Right ventricle myocardium superior (tissue), 1 donor: Measurements from ENCODE around the gene SESTD1. TPM values are rescaled to one million over a fixed set of nuclear protein-coding genes. Genes with fewer than 3 reads are reported as not detected.
"Not testable (repeated sequence)": the region's sequence is repeated elsewhere in the genome, so short reads cannot be mapped to it uniquely, and the experiment has no call there.

Source experiments
- ATAC-seq: fragments of 200-7000 bp; cut with Tn5 transposase; one replicate; pipeline ENCODE4 v1.9.1; 2020; ENCODE audit warnings: mild to moderate bottlenecking; ENCODE audit not compliant: poor library complexity
- DNase-seq: peaks from one replicate; pipeline ENCODE4 v3.0.0-alpha.2; 2020
- intact Hi-C: fragments of 100-400 bp; cut with DNase I; formaldehyde crosslinking; loops from one replicate; pipeline ENCODE4 v1.11.2; 2022
- total RNA-seq: library from RNA; stranded (reverse); fragmentation: NEBNext Ultra II Directional; extraction: Animal tissue kit (Norgen Biotek cat#: 25700); gene quantifications from one replicate; pipeline ENCODE4 v1.2.1, GENCODE V29; 2021
- donor health status: DM: no; HTN: yes; CAD: no; lungs with severe emphysema.

The SESTD1 gene
- total RNA-seq, 1 donor from 2014 or later: 37.4 TPM

DNA sequence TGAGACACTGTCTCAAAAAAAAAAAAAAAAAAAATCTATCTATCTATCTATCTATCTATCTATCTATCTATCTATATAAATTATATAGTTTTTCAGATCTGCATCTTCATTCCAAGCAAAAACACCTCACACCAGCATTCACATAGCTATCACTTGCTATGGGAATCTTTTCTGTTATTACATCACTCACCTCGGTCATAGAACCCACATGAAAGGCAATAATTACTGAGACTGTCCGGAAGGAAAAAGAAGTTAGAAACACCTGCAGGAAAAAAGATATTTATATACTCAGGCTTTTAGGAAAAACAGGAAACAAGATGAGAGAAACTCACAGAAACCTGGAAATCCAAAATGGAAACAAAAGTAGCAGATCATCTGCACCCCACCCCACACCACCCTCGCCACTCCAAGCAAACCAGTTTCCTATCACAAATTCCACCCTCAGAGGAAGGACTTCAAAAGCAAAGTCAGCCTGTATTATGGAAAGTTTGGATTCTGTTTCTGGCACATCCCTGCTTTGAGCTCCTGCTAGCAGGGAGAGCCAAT lies 192.7 kb downstream of the SESTD1 start:
- DNase-seq: no peak
- intact Hi-C loops: no loop called here
- ATAC-seq: no peak

DNA sequence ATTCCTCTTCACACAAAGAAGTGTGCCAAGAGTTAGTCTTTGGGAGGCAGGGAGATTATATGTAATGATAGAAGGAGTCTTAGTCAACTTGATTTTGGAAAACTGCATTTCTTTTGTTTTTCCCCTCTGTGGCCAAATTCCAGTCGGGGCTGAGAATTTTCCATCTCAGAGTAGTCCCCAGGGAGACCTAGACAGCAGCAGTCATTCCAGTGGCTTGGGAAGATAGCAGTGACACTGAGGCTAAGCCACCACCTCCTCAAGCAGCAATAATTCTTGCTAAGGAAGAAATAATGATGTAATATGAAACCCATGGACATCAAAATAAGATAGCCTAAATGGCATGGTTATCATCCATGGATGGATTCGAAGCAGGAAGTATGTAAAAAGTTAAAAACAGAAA lies 193.7 kb downstream of the SESTD1 start:
- DNase-seq: no peak
- no peak for ATAC-seq
- intact Hi-C loops: no loop called here

DNA sequence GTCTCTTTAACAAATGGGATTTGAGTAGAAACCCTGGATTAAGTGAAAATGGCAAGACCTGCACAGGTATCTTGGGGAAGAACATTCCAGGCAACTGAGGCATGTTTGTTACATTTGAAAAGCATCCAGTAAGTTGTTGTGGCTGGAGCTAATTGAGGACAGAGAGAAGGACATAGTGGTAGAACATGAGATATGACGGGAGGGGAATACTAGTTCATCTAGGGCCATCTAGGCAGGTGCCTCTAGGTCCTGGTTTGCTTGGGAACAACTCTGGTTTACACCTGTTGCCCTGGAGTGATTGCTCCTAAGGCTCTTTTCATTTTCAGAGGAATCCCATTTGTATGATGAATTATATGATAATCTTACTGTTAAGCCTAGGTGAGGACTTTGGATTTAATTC lies 194.9 kb downstream of the SESTD1 start:
- no peak for DNase-seq
- intact Hi-C loops: no loop called here
- ATAC-seq: peak; percentile 43

DNA sequence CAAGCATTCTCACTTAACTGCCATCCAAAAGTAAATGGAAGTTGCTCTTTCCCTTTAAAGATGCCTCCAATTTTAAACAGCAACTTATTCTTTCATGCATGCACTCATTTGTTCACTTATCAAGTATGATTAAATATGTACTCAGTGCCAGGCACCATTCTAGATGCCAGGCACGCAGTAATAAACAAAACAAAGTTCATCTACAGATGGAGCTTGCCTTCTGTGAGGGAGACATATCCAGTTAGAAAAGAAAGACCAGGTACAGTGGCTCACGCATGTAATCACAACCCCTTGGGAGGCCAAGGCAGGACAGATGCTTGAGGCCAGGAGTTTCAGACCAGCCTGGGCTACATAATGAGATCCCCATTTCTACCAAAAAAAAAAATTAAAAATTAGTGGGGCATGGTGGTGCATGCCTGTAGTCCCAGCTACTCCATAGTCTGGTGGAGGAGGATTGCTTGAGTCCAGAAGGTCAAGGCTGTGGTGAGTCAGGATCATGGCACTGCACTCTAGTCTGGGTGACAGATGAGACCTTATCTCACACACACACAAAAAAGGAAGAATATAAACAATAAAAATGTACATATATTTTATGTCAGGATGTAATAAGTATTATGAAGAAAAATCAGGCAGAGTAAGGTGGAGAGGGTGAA lies 195.5 kb downstream of the SESTD1 start:
- ATAC-seq (peak; percentile 85), DNase-seq (no peak)
- intact Hi-C loops: no loop called here

DNA sequence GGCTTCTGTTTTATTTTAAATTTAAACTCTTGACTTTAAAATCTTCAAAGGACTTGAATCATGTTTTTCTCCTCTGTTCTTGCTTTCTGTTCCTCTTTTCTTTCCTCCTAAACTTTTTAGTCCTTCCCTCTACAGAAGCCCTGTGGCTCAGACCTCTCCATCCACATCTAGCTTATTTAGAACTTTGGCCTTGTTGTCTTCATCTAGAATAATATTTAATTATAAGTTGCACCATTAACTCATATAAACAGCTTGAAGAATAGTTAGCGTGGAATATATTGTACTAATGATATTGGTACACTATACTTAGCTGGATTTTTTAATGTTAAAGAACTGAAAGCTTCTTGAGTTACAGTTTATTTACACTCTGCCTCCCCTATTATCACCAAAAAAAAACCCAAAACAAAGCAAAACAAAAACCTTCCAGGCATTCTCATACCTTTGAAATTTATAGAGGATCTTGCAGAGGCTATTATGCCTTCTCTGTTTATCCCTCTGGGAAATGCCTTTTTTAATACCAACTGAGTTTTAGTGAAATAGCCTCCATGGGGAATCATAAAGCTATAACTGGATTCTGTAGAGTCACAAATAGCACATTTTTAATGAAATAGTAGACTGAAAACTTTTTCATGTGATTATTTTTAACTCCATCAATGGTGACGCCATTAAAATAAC lies 205.5 kb downstream of the SESTD1 start:
- ATAC-seq (peak; percentile 36), DNase-seq (no peak)
- intact Hi-C loops: no loop called here

DNA sequence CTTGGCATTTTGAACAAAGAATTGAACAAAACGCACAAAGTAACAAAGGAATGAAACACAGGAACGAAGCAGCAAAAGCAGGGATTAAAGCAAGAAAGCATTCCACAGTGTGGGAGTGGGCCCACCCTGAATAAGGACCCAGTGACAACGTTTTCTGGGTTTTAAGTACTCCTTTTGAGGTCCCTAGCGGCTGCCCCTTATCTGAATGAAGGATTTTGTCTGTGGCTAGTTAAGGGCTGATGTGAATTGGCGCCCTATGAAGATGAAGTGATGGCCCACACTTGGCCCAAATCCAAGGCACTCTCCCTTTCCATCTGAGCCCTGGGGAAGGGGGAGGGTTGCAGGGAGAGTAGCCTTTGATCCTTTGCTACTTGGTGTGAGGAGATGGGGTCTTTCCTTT lies 206.9 kb downstream of the SESTD1 start:
- ATAC-seq: peak; percentile 38
- DNase-seq: no peak
- intact Hi-C loops: no loop called here

DNA sequence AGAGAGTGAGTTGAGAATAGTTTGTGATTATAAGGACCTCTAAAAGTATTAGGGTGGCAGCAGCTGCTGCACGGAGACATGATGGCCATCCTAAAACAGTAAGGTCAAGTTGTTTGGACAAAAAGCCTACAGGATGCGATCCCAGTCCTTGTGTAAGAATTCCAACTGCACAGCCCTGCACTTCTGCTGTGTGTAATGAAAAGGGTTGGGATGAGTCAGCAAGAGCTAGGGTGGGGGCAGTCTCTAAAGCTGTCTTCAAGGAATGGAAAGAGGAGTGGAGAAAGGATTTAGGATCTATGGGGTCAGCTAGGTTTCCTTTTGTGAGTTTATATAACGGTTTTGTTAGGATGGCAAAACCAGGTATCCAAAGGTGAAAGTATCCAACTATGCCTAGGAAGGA lies 211.1 kb downstream of the SESTD1 start:
- intact Hi-C loops, ATAC-seq, DNase-seq: not testable (repeated sequence)

Other genes with a start within 250 kb of the SESTD1 start
- gene CCDC141, start 214.7 kb downstream of the SESTD1 start, total RNA-seq: 136 TPM